DMS153 treated with DMSO at 0.1 percent for 48 hours (cell line): ENCODE data around the gene ANAPC2.

ENCODE experiments used
- DNase-seq: peaks from one replicate; lab custom pipeline; 2025; ENCODE audit not compliant: unreplicated experiment; lab: John Stamatoyannopoulos, UW

The ANAPC2 gene

DNA sequence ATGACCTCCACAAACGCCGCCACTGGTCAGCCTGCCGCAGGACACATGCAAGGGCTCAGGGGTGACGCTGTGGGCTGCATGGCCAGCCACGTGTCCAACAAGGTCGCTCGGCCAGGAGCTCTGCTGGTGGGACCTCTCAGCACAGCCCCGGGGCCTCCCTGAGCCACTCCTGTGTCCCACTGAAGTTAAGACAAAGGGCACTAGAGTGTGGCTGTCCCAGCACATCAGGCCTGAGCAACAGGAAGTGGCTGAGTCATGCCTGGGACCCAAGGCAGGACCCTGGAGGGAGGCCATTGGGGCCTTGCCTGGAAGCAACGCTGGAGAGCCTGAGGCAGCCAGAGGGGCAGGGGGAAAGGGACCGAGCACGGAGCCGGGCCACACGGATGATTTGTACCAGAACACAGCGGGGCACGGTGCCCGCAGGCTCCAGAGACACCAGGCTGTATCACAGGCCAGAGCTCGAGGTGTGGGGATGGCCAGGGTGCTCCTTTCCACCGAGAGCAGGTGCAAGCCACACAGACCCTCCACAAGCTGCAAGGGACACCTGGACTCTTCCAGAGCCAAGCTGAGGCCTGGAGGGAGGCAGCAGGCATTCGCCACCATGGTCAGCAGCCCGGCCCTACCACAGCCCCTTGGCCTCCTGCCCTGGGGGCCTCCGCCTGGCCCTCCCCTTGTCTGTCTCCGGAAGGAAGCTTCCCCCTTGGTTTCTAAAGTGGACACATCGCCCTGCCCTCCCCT lies 10.0 kb downstream of the ANAPC2 start:
- DNase-seq, result no peak

DNA sequence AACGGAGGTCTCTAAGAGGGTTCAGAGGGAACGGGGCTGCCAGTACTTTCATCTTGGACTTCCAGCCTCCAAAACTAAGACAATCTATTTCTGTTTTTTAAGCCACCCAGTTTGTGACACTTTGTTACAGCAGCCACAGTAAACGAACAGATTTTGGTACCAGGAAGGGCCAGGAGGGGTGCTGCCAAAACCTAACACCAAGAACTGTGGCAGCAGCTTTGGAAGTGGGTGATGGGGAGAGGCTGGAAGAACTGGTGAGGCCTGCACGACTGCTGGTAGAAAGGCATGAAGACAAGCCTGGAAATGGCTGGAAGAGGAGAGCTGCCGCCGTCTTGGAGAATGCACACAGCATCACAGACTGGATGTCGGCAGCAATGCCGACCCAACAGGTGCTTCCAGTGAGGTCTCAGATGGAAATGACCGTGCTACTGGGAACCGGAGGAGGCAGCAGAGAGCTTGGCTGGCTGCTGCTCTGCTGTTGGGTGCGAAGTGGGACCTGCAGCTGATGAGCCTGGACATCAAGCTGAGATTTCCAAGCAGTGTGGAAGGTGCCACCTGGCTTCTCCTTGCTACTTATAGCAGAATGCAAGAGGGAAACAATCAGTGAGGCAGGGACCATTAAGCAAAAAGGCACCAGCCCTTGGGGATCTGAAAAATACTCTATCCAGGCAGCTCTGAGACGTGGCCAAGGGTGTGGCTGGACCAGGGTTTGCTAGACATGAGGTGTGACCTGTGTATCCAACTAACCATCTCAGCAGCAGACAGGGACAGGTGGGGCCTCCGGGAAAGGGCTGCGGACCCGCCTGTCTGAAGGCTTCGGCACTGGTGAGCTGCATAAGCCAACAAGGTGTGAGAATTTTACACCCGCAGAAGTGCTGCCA lies 11.8 kb downstream of the ANAPC2 start:
- no peak for DNase-seq

DNA sequence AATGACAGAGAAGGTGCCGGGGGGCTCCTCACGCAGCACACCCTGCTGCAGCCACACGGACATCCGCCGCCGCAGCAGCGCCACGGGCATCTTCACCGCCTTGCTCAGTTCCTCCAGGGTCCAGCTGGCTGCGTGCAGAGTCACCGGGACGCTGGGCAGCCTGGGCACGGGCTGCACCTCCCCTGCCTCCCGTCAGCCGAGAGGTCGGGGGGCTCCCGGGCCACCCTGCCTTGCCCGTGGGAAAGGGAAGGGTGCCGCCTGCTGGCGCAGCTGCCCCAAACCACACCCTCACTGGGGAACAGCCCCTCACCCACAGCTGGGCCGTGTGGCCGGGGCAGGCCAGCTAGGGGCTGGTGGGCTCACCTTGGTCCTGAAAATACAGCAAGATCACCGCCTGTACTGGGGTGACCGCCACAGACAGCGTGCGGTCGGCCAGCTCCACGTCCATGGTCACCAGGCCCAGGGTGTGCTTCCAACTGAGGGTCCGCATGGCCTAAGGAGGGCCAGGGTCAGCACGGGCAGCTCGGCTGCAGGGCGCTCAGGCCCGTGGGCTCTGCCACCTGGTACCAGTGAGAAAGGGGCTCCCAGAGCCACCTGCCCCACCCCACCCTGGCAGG lies 12.9 kb downstream of the ANAPC2 start:
- DNase-seq, result no peak

DNA sequence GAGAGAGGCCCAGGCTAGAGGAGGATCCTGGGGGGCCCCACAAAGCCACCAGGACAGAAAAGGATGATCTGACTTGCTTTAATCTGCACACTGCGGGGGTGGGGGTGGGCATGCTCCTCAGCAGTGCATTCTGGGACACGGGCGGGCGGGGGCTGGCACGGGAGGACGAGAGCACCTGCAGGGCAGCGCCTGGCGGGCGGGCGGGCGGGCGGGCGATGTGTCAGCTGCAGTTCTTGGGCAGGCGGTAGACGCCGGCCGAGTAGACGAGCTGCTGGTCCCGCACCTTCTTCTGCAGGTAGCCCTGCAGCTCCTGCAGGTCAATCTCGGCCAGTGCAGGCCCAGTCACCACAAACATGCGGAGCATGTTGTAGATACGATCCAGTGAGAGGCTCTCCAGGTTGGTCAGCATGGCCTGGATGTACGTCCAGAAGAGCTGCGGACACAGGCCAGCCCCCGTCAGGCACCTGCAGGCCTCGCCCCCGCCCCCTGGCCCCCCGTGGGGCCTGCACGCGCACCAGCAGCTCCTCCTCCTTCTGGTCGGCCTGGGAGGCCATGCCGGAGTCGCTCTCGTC lies 13.6 kb downstream of the ANAPC2 start:
- no peak for DNase-seq

DNA sequence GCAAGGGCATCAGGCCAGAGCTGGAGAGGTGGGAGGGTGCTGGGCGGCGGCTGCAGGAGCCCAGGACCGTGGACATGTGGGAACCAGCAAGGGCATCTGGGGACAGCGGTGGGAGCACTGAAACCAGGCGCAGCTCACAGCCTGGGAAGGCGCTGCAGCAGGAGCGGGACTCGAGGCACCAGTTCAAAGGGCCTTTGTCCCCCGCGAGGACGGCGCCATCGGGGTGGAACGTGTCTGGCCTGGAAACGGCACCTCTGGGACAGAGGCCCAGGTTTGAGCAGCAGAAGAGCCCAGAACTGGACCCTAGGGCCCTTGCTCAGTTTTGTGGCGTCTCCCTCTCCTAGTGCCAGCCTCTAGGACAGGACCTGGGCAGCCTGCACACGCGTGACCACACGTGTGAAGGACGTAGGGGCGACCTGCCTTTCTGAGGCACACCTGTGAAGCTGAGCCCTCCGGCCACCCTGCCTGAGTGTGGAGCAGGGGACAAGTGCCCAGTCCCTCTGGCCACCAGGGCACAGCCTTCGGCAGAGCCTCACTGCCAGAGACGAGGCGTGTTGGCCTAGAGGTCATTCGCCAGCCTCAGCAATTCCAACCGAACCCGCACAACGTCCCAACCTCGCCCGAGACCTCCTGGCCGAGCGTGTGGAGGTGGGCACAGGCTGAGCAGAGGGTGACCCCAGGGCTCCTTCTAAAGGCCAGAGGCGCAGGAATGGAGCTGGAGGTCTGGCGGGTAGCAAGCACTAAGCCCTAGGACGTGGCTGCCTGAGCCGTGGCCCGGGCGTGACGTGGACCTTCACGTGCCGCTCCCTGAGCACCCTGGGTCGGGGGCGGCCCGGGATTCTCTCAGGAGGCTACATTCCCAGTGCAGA lies 14.3 kb downstream of the ANAPC2 start:
- DNase-seq, result no peak

DNA sequence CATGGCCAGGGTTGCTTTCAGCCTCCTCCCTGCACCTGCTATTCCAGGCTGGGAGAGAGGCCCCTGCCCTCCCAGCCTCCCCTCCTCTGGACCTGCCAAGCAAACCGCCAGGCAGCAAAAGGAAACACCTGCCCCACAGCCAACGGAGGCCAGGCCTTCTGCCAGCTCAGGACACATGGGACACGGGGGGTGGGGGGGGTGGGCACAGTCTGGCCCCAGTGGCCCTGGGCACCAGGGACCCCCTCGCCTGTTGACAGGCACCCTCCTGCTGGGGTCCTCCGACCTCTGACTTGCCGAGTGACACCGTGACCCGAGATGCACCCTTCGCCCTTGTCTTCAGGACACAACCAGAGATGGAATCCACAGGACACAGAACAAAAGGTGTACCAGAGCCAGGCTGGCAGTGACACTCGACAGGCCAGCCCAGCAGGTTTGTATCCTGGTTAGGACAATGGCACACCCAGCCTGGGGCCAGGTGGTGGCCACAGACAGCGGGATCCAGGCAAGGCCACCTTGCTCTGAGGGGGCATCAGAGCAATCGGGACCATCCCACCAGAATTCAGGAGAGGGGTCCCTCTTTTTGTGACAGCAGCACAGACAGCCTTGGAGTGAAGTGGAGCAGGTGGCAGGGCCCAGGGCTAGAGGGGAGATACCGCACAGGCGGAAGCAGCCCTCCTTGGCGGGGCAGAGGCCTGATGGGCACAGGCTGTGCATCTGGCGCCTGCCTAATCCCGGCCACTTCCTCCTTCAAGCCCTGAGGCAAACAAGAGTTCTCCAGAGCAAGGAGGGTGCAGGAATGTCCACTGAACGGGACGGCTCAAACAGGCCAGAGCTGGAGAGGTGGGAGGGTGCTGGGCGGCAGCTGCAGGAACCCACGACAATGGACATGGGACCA lies 15.2 kb downstream of the ANAPC2 start:
- no peak for DNase-seq

DNA sequence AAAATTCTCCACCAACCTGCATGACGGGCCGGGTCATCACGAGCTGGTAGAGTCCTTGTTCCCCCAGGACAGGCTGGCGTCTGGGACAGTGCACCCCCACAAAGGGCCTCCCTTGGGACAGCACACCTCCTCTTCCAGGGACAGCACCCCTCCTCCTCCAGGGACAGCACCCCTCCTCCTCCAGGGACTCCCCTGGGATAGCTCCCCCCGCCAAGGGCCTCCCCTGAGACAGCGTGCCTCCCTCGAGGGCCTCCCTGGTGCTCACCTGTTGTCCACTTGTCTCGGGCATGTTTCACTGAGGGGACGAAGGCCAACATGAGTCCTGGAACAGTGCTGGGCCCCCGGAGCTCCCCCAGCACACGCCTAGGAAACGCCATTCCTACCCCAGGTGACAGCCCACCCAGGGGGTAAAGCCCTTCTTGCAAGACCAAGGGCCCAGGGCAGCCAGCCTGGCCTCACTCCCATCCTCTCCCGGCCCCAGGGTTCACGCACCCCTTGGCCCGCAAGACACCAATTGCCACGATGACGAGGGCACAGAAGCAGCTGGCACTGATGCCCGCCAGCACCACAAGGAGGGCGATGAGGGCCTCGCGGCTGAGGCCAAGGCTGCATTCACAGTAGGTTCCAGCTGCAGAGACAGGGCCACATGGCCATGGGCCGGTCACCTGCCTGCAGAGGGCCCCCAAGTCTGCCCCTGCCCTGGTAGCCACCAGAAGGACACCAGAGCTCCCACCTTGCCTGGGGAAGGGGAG lies 17.0 kb downstream of the ANAPC2 start:
- no peak for DNase-seq

DNA sequence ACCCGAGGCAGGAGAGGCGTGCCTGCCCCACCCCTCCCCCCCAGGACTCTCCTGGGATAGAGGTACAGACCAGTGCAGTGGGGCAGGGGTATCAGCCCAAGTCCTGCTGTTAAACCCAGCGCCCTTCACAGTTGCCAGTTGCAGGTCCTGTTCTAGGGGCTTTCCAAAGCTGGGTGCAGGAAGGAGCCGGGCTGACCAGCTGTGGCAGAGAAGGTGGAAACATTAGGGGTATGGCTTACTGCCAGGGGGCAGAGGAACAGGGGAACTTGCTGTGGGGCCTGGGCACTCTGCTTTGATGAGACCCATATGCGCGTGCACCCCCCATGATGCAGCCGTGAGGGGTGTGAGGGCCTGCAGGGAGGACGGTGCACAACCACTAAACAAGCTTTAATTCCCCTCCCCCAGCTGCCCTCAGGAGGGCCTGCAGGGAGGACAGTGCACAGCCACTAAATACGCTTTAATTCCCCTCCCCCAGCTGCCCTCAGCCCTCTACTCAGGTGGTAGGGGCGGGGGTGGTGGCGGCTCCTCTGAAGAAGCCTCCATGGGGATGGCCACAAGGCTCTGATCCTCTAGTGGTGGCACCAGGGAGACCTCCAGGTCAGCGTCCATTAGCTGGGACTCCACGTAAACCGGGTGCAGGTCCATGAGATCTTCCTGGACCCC lies 17.7 kb downstream of the ANAPC2 start:
- DNase-seq, result no peak

DNA sequence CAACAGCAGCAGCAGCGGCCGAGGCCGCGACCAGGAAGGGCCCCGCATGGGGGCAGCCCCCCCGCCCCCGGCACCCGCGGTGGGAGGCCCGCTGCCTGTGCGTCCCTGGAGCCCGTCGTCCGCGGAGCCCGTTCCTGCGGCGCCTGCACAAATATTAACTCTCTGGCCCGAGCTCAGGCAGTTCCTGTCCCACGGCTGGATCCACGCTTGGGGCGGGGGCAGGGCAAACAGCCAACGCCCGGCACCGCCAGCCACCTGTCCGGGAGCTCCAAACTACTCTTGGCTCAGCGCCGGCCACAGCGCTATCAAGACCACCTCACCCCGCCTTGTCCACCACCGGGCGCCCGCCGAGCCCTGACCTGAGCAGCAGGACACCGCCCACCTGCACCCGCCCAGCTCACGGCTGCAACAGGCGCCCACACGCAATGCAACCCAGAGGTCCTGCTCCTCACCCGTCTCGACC lies 18.4 kb downstream of the ANAPC2 start, which contains the start of gene LRRC26:
Gene LRRC26 (minus strand): TSS at position 156 of the 463 bp plus-strand sequence. CDS start 108 bp downstream, at position 48.
- DNase-seq, result no peak

DNA sequence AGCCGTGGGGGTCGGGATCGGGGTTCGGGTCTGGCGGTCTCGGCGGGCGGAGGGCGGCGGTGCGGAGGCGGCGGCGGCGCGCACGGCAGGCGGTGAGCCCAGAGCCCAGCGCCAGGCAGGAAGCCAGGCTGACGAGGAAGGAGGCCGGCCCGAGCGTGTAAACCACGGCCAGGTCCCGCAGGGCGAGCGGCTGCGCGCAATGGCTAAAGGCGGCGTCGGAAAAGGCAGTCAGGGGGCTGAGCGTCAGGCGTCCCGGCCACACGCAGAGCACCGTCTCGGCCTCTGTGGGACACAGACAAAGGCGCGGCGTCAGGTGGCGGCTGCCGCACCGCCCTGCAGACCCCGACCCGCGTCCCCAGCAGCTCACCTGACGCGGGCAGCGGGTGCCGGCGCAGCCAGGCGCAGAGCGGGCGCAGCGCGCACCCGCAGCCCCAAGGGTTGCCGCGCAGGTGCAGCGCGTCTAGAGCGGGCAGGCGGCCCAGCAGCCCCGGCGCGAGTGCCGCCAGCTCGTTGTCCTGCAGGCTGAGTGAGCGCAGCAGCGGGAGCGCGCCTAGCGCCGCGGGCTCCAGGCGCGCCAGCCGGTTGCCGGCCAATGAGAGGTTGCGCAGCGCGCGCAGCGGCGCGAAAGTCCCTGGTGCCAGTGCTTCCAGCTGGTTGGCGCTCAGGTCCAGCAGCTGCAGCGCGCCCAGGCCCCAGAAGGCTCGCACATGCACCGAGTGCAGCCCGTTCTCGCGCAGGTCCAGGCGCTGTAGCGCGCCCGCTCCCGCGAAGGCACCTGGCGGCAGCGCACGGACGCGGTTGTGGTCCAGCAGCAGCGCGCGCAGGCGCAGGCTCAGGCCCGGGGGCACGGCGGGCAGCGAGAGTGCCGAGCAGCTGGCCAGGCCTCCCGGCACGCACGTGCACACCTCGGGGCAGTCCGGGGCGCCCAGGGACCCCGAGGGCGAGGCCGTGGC lies 19.2 kb downstream of the ANAPC2 start:
- DNase-seq, result peak; percentile 64

DNA sequence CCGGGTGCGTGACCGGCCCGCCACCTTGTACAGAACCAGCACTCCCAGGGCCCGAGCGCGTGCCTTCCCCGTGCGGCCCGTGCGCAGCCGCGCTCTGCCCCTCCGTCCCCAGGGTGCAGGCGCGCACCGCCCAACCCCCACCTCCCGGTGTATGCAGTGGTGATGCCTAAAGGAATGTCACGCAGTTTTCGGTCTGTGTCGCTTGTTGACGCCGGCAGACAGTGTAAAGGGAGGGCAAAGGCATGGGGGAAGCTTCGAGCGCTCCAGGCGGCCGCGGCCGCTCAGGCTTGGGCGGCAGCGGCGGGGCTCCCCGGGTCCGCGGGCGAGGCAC lies 19.8 kb downstream of the ANAPC2 start:
- no peak for DNase-seq

DNA sequence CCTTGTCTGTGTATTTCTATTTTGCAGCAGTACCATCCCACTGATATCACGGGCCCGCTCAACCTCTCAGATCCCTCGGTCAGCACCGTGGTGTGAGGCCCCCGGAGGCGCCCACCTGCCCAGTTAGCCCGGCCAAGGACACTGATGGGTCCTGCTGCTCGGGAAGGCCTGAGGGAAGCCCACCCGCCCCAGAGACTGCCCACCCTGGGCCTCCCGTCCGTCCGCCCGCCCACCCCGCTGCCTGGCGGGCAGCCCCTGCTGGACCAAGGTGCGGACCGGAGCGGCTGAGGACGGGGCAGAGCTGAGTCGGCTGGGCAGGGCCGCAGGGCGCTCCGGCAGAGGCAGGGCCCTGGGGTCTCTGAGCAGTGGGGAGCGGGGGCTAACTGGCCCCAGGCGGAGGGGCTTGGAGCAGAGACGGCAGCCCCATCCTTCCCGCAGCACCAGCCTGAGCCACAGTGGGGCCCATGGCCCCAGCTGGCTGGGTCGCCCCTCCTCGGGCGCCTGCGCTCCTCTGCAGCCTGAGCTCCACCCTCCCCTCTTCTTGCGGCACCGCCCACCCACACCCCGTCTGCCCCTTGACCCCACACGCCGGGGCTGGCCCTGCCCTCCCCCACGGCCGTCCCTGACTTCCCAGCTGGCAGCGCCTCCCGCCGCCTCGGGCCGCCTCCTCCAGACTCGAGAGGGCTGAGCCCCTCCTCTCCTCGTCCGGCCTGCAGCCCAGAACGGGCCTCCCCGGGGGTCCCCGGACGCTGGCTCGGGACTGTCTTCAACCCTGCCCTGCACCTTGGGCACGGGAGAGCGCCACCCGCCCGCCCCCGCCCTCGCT lies 20.4 kb downstream of the ANAPC2 start:
- DNase-seq, result no peak

DNA sequence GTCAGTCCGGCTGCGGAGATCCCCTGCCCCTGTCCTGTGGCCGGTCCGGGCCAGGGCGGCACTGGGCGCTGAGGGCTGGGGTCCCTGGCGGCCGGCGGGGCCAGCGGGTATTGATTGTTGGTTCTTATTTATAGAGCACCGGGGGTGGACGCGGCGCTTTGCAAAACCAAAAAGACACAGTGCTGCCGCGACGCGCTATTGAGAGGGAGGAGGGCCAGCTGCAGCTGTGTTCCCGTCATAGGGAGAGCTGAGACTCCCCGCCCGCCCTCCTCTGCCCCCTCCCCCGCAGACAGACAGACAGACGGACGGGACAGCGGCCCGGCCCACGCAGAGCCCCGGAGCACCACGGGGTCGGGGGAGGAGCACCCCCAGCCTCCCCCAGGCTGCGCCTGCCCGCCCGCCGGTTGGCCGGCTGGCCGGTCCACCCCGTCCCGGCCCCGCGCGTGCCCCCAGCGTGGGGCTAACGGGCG lies 21.0 kb downstream of the ANAPC2 start:
- no peak for DNase-seq

DNA sequence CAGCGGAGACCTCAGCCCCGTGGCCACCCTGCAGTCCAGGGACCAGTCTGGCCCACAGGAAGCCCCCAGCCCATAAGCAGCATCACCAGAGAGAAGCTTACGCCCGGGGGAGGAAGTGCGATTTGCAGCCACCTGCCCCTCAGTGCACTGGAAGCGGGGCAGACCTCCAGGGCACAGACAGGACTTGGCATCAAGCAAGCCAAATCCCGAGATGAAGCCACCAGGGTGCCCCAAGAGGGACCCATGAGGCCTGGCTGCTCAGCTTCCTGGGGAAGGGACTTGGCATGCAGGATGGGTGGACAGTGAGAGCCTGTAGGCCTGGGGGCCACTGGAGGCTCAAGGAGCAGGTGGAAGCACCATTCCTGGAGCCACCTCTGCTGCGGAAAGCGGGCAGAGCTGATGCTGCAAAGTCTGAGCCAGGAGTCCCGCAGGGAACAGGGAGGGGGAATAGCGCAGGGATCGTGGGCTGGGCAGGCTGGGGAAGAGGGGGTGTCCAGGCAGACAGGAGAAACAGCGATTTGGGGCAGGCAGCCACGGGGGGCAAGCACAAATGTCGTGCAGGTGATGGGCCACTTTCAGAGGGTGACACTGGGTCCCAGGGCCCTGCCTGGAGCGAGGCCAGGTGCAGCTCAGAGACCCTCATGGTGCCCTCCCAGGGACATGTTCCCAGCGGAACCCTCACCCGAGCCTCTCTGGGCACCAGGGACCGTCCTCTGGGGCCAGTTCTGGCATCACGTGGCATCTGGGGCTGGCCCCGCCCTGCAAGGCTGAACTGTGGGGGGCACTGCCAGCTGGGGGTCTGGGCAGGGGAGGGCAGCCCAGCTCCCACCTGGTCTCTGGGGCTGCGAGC lies 21.8 kb downstream of the ANAPC2 start:
- DNase-seq, result no peak

DNA sequence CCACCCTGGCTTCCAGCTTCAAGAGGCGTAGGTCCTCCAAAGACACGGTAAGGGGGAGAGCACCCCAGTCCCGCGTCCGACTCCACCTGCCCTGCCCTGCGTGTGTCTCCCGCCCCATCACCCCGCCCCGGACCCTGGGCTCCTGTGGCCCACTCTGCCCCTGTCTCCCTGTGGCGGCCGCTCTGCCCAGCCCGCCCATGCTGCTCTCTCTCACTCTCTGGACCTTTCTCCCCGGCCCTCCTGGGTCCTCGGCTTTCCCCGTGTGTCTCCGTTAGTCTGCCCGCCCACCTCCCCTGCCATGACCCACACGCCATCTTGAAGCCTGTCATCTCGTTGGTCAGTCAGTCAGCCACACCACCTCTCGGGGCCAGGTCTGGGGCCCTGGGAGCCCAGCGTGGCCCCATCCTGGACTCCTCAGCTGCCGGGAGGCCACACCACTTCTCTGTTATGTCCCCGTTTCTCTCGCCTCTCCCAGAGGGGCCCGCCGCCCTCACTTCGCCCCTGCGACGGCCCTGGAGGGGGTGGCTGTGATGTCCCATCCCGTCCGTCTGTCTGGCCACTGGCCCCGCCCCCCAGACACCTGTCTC lies 23.0 kb downstream of the ANAPC2 start:
- no peak for DNase-seq
